GM19463 (cell line): Measurements from ENCODE around the gene OBSCN.

Experiments
- ATAC-seq: cut with Tn5 transposase; IDR thresholded peaks from one replicate; pipeline ENCODE4 v1.9.1; 2021; ENCODE audit warnings: mild to moderate bottlenecking, moderate library complexity; ENCODE audit not compliant: unreplicated experiment

The OBSCN gene

GRCh38 chr1:228337031-228337564, 129.3 kb downstream of the OBSCN start:
- ATAC-seq, result no peak

- no peak for ATAC-seq
Measured at GRCh38 chr1:228337711-228338520, 130.1 kb downstream of the OBSCN start.

- no peak for ATAC-seq
Measured at GRCh38 chr1:228338521-228339051, 130.7 kb downstream of the OBSCN start.

GRCh38 chr1:228339059-228339704, 131.3 kb downstream of the OBSCN start:
- ATAC-seq, result no peak

- ATAC-seq, result no peak
Measured at GRCh38 chr1:228339766-228340685, 132.2 kb downstream of the OBSCN start.

- ATAC-seq, result no peak
Measured at GRCh38 chr1:228340686-228341449, 133.0 kb downstream of the OBSCN start.

GRCh38 chr1:228341450-228341813, 133.6 kb downstream of the OBSCN start:
- ATAC-seq, result no peak

GRCh38 chr1:228341814-228342626, 134.2 kb downstream of the OBSCN start:
- no peak for ATAC-seq

GRCh38 chr1:228342627-228343190, 134.9 kb downstream of the OBSCN start:
- ATAC-seq, result no peak

- no peak for ATAC-seq
Measured at GRCh38 chr1:228343191-228343661, 135.4 kb downstream of the OBSCN start.

GRCh38 chr1:228344631-228345072, 136.8 kb downstream of the OBSCN start:
- no peak for ATAC-seq

GRCh38 chr1:228345201-228345930, 137.5 kb downstream of the OBSCN start:
- no peak for ATAC-seq

- ATAC-seq, result no peak
Measured at GRCh38 chr1:228346731-228347130, 138.9 kb downstream of the OBSCN start.

- no peak for ATAC-seq
Measured at GRCh38 chr1:228347181-228347580, 139.3 kb downstream of the OBSCN start.

GRCh38 chr1:228348708-228349467, 141.0 kb downstream of the OBSCN start:
- ATAC-seq, result no peak

GRCh38 chr1:228349701-228350171, 141.9 kb downstream of the OBSCN start:
- no peak for ATAC-seq

- ATAC-seq, result no peak
Measured at GRCh38 chr1:228350179-228350742, 142.4 kb downstream of the OBSCN start.
